Activated CD8-positive, alpha-beta T cell treated with anti-CD3 and anti-CD28 coated beads for 36 hours (primary cell): ENCODE measurements around the gene FRMD5. TPM values are rescaled to one million over a fixed set of nuclear protein-coding genes. Genes with fewer than 3 reads are reported as not detected.

Experiments
- ATAC-seq: fragments of 200-7000 bp; cut with Tn5 transposase; one replicate; pipeline ENCODE4 v1.10.0; 2021; ENCODE audit warnings: mild to moderate bottlenecking, moderate library complexity
- CTCF ChIA-PET: fragments of 350-600 bp; sonication (Branson Sonifier 250); formaldehyde crosslinking; loops from one replicate; lab custom pipeline; 2021; ENCODE audit warnings: antibody characterized with exemption; lab: Charles Lee
- POLR2A ChIA-PET: fragments of 350-600 bp; sonication (Branson Sonifier 250); formaldehyde crosslinking; loops from one replicate; lab custom pipeline; 2021; ENCODE audit warnings: antibody characterized with exemption; lab: Charles Lee
- DNase-seq: peaks from one replicate; pipeline ENCODE4 v3.0.0-alpha.2; 2020
- H3K27ac Mint-ChIP-seq: one replicate; pipeline ENCODE4 v1.8.0; 2021; ENCODE audit warnings: mild to moderate bottlenecking, mixed read lengths
- H3K27me3 Mint-ChIP-seq: one replicate; pipeline ENCODE4 v1.8.0; 2021; ENCODE audit warnings: mixed read lengths
- H3K36me3 Mint-ChIP-seq: one replicate; pipeline ENCODE4 v1.8.0; 2021; ENCODE audit warnings: low read depth, mixed read lengths
- H3K4me1 Mint-ChIP-seq: one replicate; pipeline ENCODE4 v1.8.0; 2021; ENCODE audit warnings: low read depth, mixed read lengths
- H3K4me3 Mint-ChIP-seq: one replicate; pipeline ENCODE4 v1.8.0; 2021; ENCODE audit warnings: mild to moderate bottlenecking, moderate library complexity, mixed read lengths
- H3K9me3 Mint-ChIP-seq: one replicate; pipeline ENCODE4 v1.8.0; 2021; ENCODE audit warnings: mixed read lengths
- CTCF ChIP-seq: fragments of 200-600 bp; IDR thresholded peaks from one replicate; pipeline ENCODE4 v1.8.0; 2022; ENCODE audit warnings: antibody characterized with exemption, mild to moderate bottlenecking
- intact Hi-C: fragments of 100-400 bp; cut with micrococcal nuclease; formaldehyde crosslinking; loops from one replicate; pipeline ENCODE4 v1.10.0; 2022
- total RNA-seq, 2 experiments: library from RNA; stranded (reverse); gene quantifications; one replicate each; pipeline ENCODE4 v1.2.3, GENCODE V29; 2021

The FRMD5 gene
- total RNA-seq, 2 experiments from 2014 or later: 0.23 to 0.25 TPM

GRCh38 chr15:44136991-44137477 is 58.0 kb downstream of the FRMD5 start:
- POLR2A ChIA-PET: no interaction called here
- Mint-ChIP-seq H3K9me3 (no peaks in the 10 kb centered on the region), H3K27me3 (no peaks in the 10 kb centered on the region), H3K4me3 (no peak overlapping the region), H3K27ac (no peak overlapping the region), H3K36me3 (no peaks in the 10 kb centered on the region), H3K4me1 (no peaks in the 10 kb centered on the region)
- no peak for ATAC-seq
- no peak for TF ChIP-seq CTCF
- DNase-seq: no peak
- CTCF ChIA-PET: interaction anchor here (0.9 kb wide), 1 partner anchor 10 kb away, joined by 4 read pairs; no protein-coding TSS in a partner anchor
- intact Hi-C loops: no loop called here

GRCh38 chr15:44132057-44132456 is 63.0 kb downstream of the FRMD5 start:
- POLR2A ChIA-PET: no interaction called here
- H3K9me3 Mint-ChIP-seq: no peaks in the 10 kb centered on the region
- TF ChIP-seq CTCF: no peak
- H3K27me3 Mint-ChIP-seq: peaks cover 10% of the 10 kb centered on the region
- DNase-seq (no peak), ATAC-seq (no peak)
- no peak overlapping the region for H3K27ac Mint-ChIP-seq
- no peaks in the 10 kb centered on the region for H3K4me1 Mint-ChIP-seq
- H3K4me3 Mint-ChIP-seq: no peak overlapping the region
- no peaks in the 10 kb centered on the region for H3K36me3 Mint-ChIP-seq
- CTCF ChIA-PET: no interaction called here
- intact Hi-C loops: no loop called here

- H3K27ac Mint-ChIP-seq: no peak overlapping the region
- no peak overlapping the region for H3K4me3 Mint-ChIP-seq
- intact Hi-C loops: no loop called here
- H3K36me3 Mint-ChIP-seq: no peaks in the 10 kb centered on the region
- no peaks in the 10 kb centered on the region for H3K4me1 Mint-ChIP-seq
- ATAC-seq (no peak), DNase-seq (no peak)
- H3K9me3 Mint-ChIP-seq: no peaks in the 10 kb centered on the region
- H3K27me3 Mint-ChIP-seq: peaks cover 13% of the 10 kb centered on the region
- ChIA-PET POLR2A (no interaction called here), CTCF (no interaction called here)
- no peak for TF ChIP-seq CTCF
Observed at GRCh38 chr15:44130778-44131177, 64.3 kb downstream of the FRMD5 start.

GRCh38 chr15:44129911-44130310 is 65.2 kb downstream of the FRMD5 start:
- H3K4me1 Mint-ChIP-seq: no peaks in the 10 kb centered on the region
- intact Hi-C loops: no loop called here
- no peak for TF ChIP-seq CTCF
- ChIA-PET POLR2A (no interaction called here), CTCF (no interaction called here)
- ATAC-seq (no peak), DNase-seq (no peak)
- no peaks in the 10 kb centered on the region for H3K36me3 Mint-ChIP-seq
- no peak overlapping the region for H3K27ac Mint-ChIP-seq
- H3K27me3 Mint-ChIP-seq: peaks cover 13% of the 10 kb centered on the region
- H3K9me3 Mint-ChIP-seq: no peaks in the 10 kb centered on the region
- H3K4me3 Mint-ChIP-seq: no peak overlapping the region

- ATAC-seq (no peak), DNase-seq (no peak)
- H3K9me3 Mint-ChIP-seq: no peaks in the 10 kb centered on the region
- H3K36me3 Mint-ChIP-seq: no peaks in the 10 kb centered on the region
- intact Hi-C loops: no loop called here
- no peak for TF ChIP-seq CTCF
- H3K4me1 Mint-ChIP-seq: no peaks in the 10 kb centered on the region
- H3K27ac Mint-ChIP-seq: no peak overlapping the region
- H3K27me3 Mint-ChIP-seq: peaks cover 13% of the 10 kb centered on the region
- POLR2A ChIA-PET: no interaction called here
- no peak overlapping the region for H3K4me3 Mint-ChIP-seq
- CTCF ChIA-PET: interaction anchor here (1.3 kb wide), 1 partner anchor 103 kb away, joined by 3 read pairs; no protein-coding TSS in a partner anchor
Observed at GRCh38 chr15:44128443-44128842, 66.6 kb downstream of the FRMD5 start.
